OCI-LY1 (cell line): ENCODE data around the gene RTP2.

Experiments
- EZH2 ChIP-seq: fragments of 200-600 bp; sonication (generic), shearing (Covaris generic); IDR thresholded peaks from 2 replicates; pipeline ENCODE4 v1.8.0; 2017; ENCODE audit warnings: borderline replicate concordance, mixed run types, mild to moderate bottlenecking, antibody characterized with exemption, low read length, moderate library complexity, mixed read lengths
- TF ChIP-seq, protein P1 (sequence below): fragments of 200-600 bp; sonication (generic), shearing (Covaris generic); IDR thresholded peaks from 2 replicates; pipeline ENCODE4 v1.5.1; 2017; ENCODE audit warnings: mild to moderate bottlenecking, antibody characterized with exemption, low read length, moderate library complexity, mixed read lengths

DNA sequence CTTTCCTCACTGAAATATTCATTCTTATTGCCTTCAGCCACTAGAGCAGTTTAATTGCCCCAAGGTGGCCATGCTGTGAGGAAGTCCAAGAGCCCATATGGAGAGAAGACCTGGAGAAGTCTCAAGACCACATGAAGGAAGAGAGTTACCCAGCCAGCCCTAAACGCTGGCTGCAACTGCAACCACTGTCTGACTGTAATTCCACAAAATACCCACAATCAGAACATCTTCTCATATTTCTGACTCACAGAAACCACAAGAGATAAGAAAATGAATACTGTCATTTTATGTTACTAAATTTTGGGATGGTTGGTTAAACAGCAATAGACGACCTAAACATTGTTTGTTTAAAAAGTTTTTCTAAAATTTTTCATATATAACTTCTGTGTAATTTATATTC lies 17.5 kb downstream of the RTP2 start:
- TF ChIP-seq EZH2: no peak
- TF ChIP-seq, protein P1, sequence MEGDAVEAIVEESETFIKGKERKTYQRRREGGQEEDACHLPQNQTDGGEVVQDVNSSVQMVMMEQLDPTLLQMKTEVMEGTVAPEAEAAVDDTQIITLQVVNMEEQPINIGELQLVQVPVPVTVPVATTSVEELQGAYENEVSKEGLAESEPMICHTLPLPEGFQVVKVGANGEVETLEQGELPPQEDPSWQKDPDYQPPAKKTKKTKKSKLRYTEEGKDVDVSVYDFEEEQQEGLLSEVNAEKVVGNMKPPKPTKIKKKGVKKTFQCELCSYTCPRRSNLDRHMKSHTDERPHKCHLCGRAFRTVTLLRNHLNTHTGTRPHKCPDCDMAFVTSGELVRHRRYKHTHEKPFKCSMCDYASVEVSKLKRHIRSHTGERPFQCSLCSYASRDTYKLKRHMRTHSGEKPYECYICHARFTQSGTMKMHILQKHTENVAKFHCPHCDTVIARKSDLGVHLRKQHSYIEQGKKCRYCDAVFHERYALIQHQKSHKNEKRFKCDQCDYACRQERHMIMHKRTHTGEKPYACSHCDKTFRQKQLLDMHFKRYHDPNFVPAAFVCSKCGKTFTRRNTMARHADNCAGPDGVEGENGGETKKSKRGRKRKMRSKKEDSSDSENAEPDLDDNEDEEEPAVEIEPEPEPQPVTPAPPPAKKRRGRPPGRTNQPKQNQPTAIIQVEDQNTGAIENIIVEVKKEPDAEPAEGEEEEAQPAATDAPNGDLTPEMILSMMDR: no peak
